NCI-H446 treated with DMSO at 0.1 percent for 48 hours (cell line): ENCODE measurements around the gene RPLP2.

Experiments used
- DNase-seq: peaks from one replicate; lab custom pipeline; 2025; lab: John Stamatoyannopoulos, UW

RPLP2 gene

GRCh38 chr11:824292-824880, 14.6 kb downstream of the RPLP2 start:
- DNase-seq = no peak

- no peak for DNase-seq
These were observed 15.2 kb downstream of the RPLP2 start for GRCh38 chr11:824942-825341.

GRCh38 chr11:825366-826226, 15.8 kb downstream of the RPLP2 start:
- DNase-seq = no peak

GRCh38 chr11:826227-826621, 16.5 kb downstream of the RPLP2 start:
- DNase-seq = no peak

- no peak for DNase-seq
These were observed 17.0 kb downstream of the RPLP2 start for GRCh38 chr11:826836-827145.

- no peak for DNase-seq
These were observed 17.6 kb downstream of the RPLP2 start for GRCh38 chr11:827146-827896.

- no peak for DNase-seq
These were observed 18.1 kb downstream of the RPLP2 start, which contains the start of gene CRACR2B for GRCh38 chr11:827897-828192. Gene CRACR2B, plus strand, starts transcription at chr11:827919. Its CDS starts 689 bp downstream, at chr11:828608.

GRCh38 chr11:828506-829175, 18.9 kb downstream of the RPLP2 start:
- DNase-seq = no peak

- DNase-seq = no peak
These were observed 19.5 kb downstream of the RPLP2 start for GRCh38 chr11:829176-829846.

- no peak for DNase-seq
These were observed 20.1 kb downstream of the RPLP2 start for GRCh38 chr11:829847-830294.

GRCh38 chr11:830295-831117, 20.7 kb downstream of the RPLP2 start:
- no peak for DNase-seq

- no peak for DNase-seq
These were observed 21.5 kb downstream of the RPLP2 start for GRCh38 chr11:831118-831864.

GRCh38 chr11:831961-832528, 22.3 kb downstream of the RPLP2 start:
- DNase-seq = no peak

- peak; percentile 17 for DNase-seq
These were observed 22.9 kb downstream of the RPLP2 start, which contains the start of gene CD151 for GRCh38 chr11:832529-833113. Gene CD151, plus strand, starts transcription at chr11:832952. Its CDS starts 3,118 bp downstream, at chr11:836070.

GRCh38 chr11:833114-833791, 23.5 kb downstream of the RPLP2 start:
- DNase-seq = no peak

GRCh38 chr11:833849-834311, 24.1 kb downstream of the RPLP2 start:
- DNase-seq = no peak

- DNase-seq = no peak
These were observed 24.9 kb downstream of the RPLP2 start for GRCh38 chr11:834371-835316.

GRCh38 chr11:836274-836673, 26.5 kb downstream of the RPLP2 start:
- DNase-seq = no peak
